NOMO-1 treated with DMSO at 0.1 percent for 48 hours (cell line): ENCODE data around the gene LRP5.
A peak's percentile ranks its signal among the peaks of the same experiment; 100 is the strongest.
"Not testable (repeated sequence)": the region's sequence is repeated elsewhere in the genome, so short reads cannot be mapped to it uniquely, and the experiment has no call there.

ENCODE experiments used
- DNase-seq: peaks from one replicate; lab custom pipeline; 2025; ENCODE audit not compliant: unreplicated experiment; lab: John Stamatoyannopoulos, UW

Gene LRP5

GRCh38 chr11:68328374-68329091, 16.1 kb downstream of the LRP5 start:
- DNase-seq = peak; percentile 20

GRCh38 chr11:68329536-68329935, 17.1 kb downstream of the LRP5 start:
- DNase-seq = no peak

- DNase-seq = no peak
Observed at GRCh38 chr11:68329978-68330699, 17.7 kb downstream of the LRP5 start.

- DNase-seq = no peak
Observed at GRCh38 chr11:68330700-68331337, 18.4 kb downstream of the LRP5 start.

- no peak for DNase-seq
Observed at GRCh38 chr11:68331338-68331947, 19.1 kb downstream of the LRP5 start.

GRCh38 chr11:68332186-68332585, 19.8 kb downstream of the LRP5 start:
- no peak for DNase-seq

- DNase-seq = no peak
Observed at GRCh38 chr11:68333173-68333572, 20.8 kb downstream of the LRP5 start.

- no peak for DNase-seq
Observed at GRCh38 chr11:68334923-68335322, 22.5 kb downstream of the LRP5 start.

GRCh38 chr11:68335683-68336082, 23.3 kb downstream of the LRP5 start:
- no peak for DNase-seq

- no peak for DNase-seq
Observed at GRCh38 chr11:68336716-68337115, 24.3 kb downstream of the LRP5 start.

- peak; percentile 62 for DNase-seq
Observed at GRCh38 chr11:68337399-68337835, 25.0 kb downstream of the LRP5 start.

GRCh38 chr11:68338051-68338780, 25.8 kb downstream of the LRP5 start:
- no peak for DNase-seq

- DNase-seq = no peak
Observed at GRCh38 chr11:68340003-68340767, 27.8 kb downstream of the LRP5 start.

GRCh38 chr11:68340784-68341556, 28.6 kb downstream of the LRP5 start:
- DNase-seq = no peak

- no peak for DNase-seq
Observed at GRCh38 chr11:68341557-68342458, 29.4 kb downstream of the LRP5 start.

GRCh38 chr11:68342459-68343158, 30.2 kb downstream of the LRP5 start:
- DNase-seq = no peak

- no peak for DNase-seq
Observed at GRCh38 chr11:68343761-68344256, 31.4 kb downstream of the LRP5 start.

- DNase-seq = not testable (repeated sequence)
Observed at GRCh38 chr11:68344821-68345220, 32.4 kb downstream of the LRP5 start.
